KMS-11 (cell line): ENCODE data around the gene HBA2.

Experiments used
- H2AFZ ChIP-seq: fragments of 200-600 bp; sonication (generic); 2 replicates; pipeline ENCODE4 v1.6.1; 2016; ENCODE audit warnings: antibody characterized with exemption, mixed run types, low read depth
- H3K27ac ChIP-seq: fragments of 200-600 bp; sonication (generic); 2 replicates; pipeline ENCODE4 v1.6.1; 2016; ENCODE audit warnings: mild to moderate bottlenecking, mixed run types
- H3K27me3 ChIP-seq: fragments of 200-600 bp; sonication (generic); 2 replicates; pipeline ENCODE4 v1.6.1; 2017; ENCODE audit warnings: mild to moderate bottlenecking, low read depth, mixed run types, moderate library complexity; ENCODE audit not compliant: insufficient read depth
- H3K36me3 ChIP-seq: fragments of 200-600 bp; sonication (generic); 2 replicates; pipeline ENCODE4 v1.6.1; 2017; ENCODE audit warnings: mild to moderate bottlenecking, mixed run types; ENCODE audit not compliant: insufficient read depth
- H3K4me1 ChIP-seq: fragments of 200-600 bp; sonication (generic); 2 replicates; pipeline ENCODE4 v1.6.1; 2016; ENCODE audit warnings: mild to moderate bottlenecking, low read depth, mixed run types; ENCODE audit not compliant: poor library complexity, severe bottlenecking
- H3K4me2 ChIP-seq: fragments of 200-600 bp; sonication (generic); 2 replicates; pipeline ENCODE4 v1.7.0; 2016; ENCODE audit warnings: mild to moderate bottlenecking, mixed run types
- H3K4me3 ChIP-seq: fragments of 200-600 bp; sonication (generic); IDR thresholded peaks from 2 replicates; pipeline ENCODE4 v1.6.1; 2017; ENCODE audit warnings: low read depth, low read length, mixed read lengths; ENCODE audit not compliant: insufficient read depth
- H3K79me2 ChIP-seq: fragments of 200-600 bp; sonication (generic); 2 replicates; pipeline ENCODE4 v1.6.1; 2016; ENCODE audit warnings: low read depth, mixed run types; ENCODE audit not compliant: insufficient read depth
- H3K9ac ChIP-seq: fragments of 200-600 bp; sonication (generic); 2 replicates; pipeline ENCODE4 v1.6.1; 2016; ENCODE audit warnings: mild to moderate bottlenecking, mixed run types
- H4K20me1 ChIP-seq: fragments of 200-600 bp; sonication (generic); 2 replicates; pipeline ENCODE4 v1.6.1; 2016; ENCODE audit warnings: mild to moderate bottlenecking, mixed run types; ENCODE audit not compliant: insufficient read depth
- CTCF ChIP-seq: fragments of 200-600 bp; sonication (generic); conservative IDR thresholded peaks from 2 replicates; pipeline ENCODE4 v1.6.1; 2017; ENCODE audit warnings: low read depth, mild to moderate bottlenecking, antibody characterized with exemption, low read length, moderate library complexity, mixed read lengths

Gene HBA2

GRCh38 chr16:187330-187729 lies 14.7 kb downstream of the HBA2 start:
- no peak overlapping the region for H3K4me2 ChIP-seq
- H3K79me2 ChIP-seq: no peaks in the 10 kb centered on the region
- no peak for TF ChIP-seq CTCF
- no peaks in the 10 kb centered on the region; the same call in 1 of the 2 replicates for H3K36me3 ChIP-seq
- H3K27me3 ChIP-seq: no peaks in the 10 kb centered on the region
- H3K27ac ChIP-seq: no peak overlapping the region
- H3K4me1 ChIP-seq: no peaks in the 10 kb centered on the region
- no peak overlapping the region for H3K9ac ChIP-seq
- H3K4me3 ChIP-seq: no peak overlapping the region
- no peak overlapping the region for H2AFZ ChIP-seq
- no peaks in the 10 kb centered on the region; the same call in 1 of the 2 replicates for H4K20me1 ChIP-seq

DNA sequence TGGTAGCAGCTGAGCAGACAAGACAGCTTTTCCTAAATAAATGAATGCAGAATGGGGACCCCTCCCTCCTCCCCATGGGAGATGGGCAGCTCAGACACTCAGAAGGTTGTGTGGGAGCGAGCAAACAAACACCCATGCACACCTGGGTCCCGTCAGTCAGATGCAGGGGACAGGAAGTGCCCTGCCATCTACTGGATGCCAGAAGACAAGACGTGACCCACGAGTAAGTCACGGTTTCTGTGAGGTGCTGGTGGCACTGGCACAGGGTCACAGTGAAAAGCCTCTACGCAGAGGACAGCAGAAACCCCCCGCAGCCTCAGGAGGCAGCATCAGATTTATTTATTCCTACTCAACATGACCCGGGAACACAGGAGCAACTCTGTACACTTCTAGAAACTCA lies 16.0 kb downstream of the HBA2 start:
- H3K4me2 ChIP-seq: no peak overlapping the region
- no peak overlapping the region for H3K27ac ChIP-seq
- H3K79me2 ChIP-seq: no peaks in the 10 kb centered on the region
- H3K36me3 ChIP-seq: no peaks in the 10 kb centered on the region; the same call in 1 of the 2 replicates
- no peaks in the 10 kb centered on the region; the same call in 1 of the 2 replicates for H4K20me1 ChIP-seq
- H2AFZ ChIP-seq: no peak overlapping the region
- H3K4me1 ChIP-seq: no peaks in the 10 kb centered on the region
- H3K27me3 ChIP-seq: no peaks in the 10 kb centered on the region
- peak; percentile 44 for TF ChIP-seq CTCF
- H3K9ac ChIP-seq: no peak overlapping the region
- H3K4me3 ChIP-seq: no peak overlapping the region

GRCh38 chr16:189604-190186 lies 17.0 kb downstream of the HBA2 start:
- Histone ChIP-seq H3K79me2 (no peaks in the 10 kb centered on the region), H2AFZ (no peak overlapping the region), H3K27ac (no peak overlapping the region), H3K4me1 (no peaks in the 10 kb centered on the region), H3K4me3 (no peak overlapping the region), H3K27me3 (no peaks in the 10 kb centered on the region), H3K36me3 (no peaks in the 10 kb centered on the region; the same call in 1 of the 2 replicates), H3K4me2 (no peak overlapping the region), H4K20me1 (no peaks in the 10 kb centered on the region; the same call in 1 of the 2 replicates), H3K9ac (no peak overlapping the region)
- TF ChIP-seq CTCF: no peak

DNA sequence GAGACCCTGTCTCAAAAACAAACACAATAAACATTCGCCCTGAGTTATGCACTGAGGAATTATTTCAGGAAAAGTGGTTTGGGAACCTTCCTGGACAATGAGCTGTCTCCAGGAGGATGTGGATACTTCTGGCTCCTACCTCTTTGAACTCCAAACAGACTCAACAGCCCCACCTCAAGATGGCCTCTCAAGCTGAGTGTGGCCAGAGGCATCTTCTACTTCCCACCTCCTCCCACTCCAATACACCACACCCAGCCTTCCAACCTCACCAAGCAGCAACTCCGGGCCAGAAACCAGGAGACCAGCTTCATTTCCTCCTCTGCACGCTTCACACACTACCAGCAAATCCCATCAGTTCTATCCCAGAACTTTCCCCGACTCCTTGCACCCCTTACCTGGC lies 19.2 kb downstream of the HBA2 start:
- Histone ChIP-seq H2AFZ (no peak overlapping the region), H3K9ac (no peak overlapping the region), H3K4me1 (no peaks in the 10 kb centered on the region), H4K20me1 (no peaks in the 10 kb centered on the region; the same call in 1 of the 2 replicates), H3K27me3 (no peaks in the 10 kb centered on the region), H3K79me2 (no peaks in the 10 kb centered on the region), H3K27ac (no peak overlapping the region), H3K4me2 (no peak overlapping the region), H3K36me3 (peaks cover 7% of the 10 kb centered on the region; the same call in 1 of the 2 replicates), H3K4me3 (no peak overlapping the region)
- TF ChIP-seq CTCF: no peak
